ENCODE measurements around the gene PCSK5. TPM values are rescaled to one million over a fixed set of nuclear protein-coding genes. Genes with fewer than 3 reads are reported as not detected.

Gene PCSK5
- total RNA-seq, 4 donors from 2014 or later = 37.7 to 53.4 (median 43.1) TPM

- TF ChIP-seq, protein P1, sequence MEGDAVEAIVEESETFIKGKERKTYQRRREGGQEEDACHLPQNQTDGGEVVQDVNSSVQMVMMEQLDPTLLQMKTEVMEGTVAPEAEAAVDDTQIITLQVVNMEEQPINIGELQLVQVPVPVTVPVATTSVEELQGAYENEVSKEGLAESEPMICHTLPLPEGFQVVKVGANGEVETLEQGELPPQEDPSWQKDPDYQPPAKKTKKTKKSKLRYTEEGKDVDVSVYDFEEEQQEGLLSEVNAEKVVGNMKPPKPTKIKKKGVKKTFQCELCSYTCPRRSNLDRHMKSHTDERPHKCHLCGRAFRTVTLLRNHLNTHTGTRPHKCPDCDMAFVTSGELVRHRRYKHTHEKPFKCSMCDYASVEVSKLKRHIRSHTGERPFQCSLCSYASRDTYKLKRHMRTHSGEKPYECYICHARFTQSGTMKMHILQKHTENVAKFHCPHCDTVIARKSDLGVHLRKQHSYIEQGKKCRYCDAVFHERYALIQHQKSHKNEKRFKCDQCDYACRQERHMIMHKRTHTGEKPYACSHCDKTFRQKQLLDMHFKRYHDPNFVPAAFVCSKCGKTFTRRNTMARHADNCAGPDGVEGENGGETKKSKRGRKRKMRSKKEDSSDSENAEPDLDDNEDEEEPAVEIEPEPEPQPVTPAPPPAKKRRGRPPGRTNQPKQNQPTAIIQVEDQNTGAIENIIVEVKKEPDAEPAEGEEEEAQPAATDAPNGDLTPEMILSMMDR (IDR thresholded peaks at IDR 0.05) = no peak
- no peak for ATAC-seq (ENCODE audit: low FRiP score)
- DNase-seq (ENCODE audit: low spot score) = no peak
Observed at GRCh38 chr9:76336027-76336426, 445.6 kb downstream of the PCSK5 start.

- TF ChIP-seq, protein P1 (IDR thresholded peaks at IDR 0.05) = no peak
- DNase-seq (ENCODE audit: low spot score) (no peak), ATAC-seq (ENCODE audit: low FRiP score) (no peak)
Observed at GRCh38 chr9:76338418-76338817, 447.9 kb downstream of the PCSK5 start.

DNA sequence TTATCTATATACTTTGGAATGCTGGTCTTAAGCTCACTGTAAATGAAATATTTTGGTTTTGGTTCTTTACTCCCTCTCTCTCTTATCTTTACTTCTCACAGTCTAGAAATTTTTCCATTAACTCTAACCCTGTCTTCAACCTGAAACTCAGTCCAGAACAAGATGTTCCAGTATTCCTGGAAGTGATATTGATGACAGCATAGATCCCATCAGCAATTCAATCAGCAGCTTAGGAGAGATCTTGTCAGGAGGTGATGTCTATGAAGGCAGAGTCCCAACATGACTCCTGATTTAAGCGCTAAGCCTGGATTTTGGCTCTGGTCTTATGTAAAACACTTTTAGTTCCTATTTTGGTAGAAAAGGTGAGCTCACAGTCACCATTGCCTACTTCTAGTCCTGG lies 451.1 kb downstream of the PCSK5 start:
- DNase-seq (ENCODE audit: low spot score) (no peak), ATAC-seq (ENCODE audit: low FRiP score) (no peak)
- TF ChIP-seq, protein P1 (IDR thresholded peaks at IDR 0.05) = no peak

GRCh38 chr9:76342201-76342600 lies 451.7 kb downstream of the PCSK5 start:
- DNase-seq (ENCODE audit: low spot score) (no peak), ATAC-seq (ENCODE audit: low FRiP score) (no peak)
- TF ChIP-seq, protein P1 (IDR thresholded peaks at IDR 0.05) = no peak

- TF ChIP-seq, protein P1 (IDR thresholded peaks at IDR 0.05) = no peak
- ATAC-seq (ENCODE audit: low FRiP score) = no peak
- DNase-seq (ENCODE audit: low spot score) = no peak
Observed at GRCh38 chr9:76342858-76343257, 452.4 kb downstream of the PCSK5 start.

DNA sequence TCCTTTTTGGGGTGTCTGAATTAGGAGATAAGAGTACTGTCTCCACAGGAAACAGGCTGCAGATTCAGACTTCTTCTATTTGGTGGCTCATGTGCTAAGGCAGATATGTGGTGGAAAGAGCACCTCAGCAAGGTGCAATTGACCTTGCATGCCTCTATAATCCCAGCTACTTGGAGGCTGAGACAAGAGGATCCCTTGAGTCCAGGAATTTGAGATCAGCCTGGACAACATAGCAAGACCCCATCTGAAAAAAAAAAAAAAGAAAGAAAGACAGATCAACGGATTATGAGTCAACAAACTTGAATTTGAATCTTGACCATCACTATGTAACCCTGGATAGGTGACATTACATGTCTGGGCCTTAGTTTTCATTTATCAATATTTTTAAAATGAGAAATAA lies 459.4 kb downstream of the PCSK5 start:
- TF ChIP-seq, protein P1 (IDR thresholded peaks at IDR 0.05) = no peak
- DNase-seq (ENCODE audit: low spot score) (no peak), ATAC-seq (ENCODE audit: low FRiP score) (no peak)

DNA sequence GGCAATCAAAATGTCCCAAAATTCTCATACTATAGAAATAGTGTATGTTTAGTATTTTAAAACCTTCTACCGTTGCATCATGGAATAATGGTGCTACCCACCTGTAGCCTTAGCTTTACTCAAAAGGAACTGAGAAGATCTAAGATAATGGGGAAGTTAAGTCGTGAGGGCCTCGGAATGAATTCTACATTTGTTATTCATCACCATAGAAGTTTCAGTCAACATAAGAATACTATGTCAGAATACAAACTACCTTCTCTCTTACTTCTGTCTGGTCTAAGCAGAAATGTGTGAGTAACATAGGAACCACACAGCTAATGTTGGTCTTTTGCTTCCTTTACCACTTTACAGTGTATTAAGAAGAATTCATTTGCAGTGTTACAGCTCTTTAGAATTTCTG lies 460.5 kb downstream of the PCSK5 start:
- no peak for ATAC-seq (ENCODE audit: low FRiP score)
- TF ChIP-seq, protein P1 (IDR thresholded peaks at IDR 0.05) = no peak
- no peak for DNase-seq (ENCODE audit: low spot score)

All from omental fat pad (tissue), 4 donors.